ENCODE data around the gene PEX3. TPM values are rescaled to one million over a fixed set of nuclear protein-coding genes. Genes with fewer than 3 reads are reported as not detected.
"Not testable (repeated sequence)": the region's sequence is repeated elsewhere in the genome, so short reads cannot be mapped to it uniquely, and the experiment has no call there.

PEX3 gene
- total RNA-seq, 2 donors from 2014 or later = 8.3 to 50.0 TPM

DNA sequence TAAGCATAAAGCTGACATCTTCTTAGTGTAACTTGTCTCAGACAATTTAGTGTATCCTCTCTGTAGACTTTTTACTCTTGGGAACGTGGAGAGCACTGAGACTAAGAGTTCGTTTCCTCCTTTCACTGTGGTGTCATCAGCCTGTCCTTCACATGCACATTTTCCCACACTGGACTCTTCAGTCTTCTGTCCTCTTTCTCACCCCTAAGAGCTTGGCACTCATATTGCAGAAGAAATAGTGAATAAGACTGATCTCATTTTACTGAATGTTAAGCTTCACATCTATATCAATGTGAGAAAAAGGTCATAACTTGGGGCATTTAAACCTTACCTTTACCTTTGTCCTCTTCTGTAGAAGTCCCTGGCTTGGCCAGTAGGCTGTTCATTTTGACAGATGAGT, 35.4 kb downstream of the PEX3 start:
- Mint-ChIP-seq H3K27ac (no peak overlapping the region), H3K36me3 (no peaks in the 10 kb centered on the region), H3K9me3 (no peaks in the 10 kb centered on the region)
- ATAC-seq (no peak), DNase-seq (ENCODE audit: low spot score in 2 of 2) (no peak)

DNA sequence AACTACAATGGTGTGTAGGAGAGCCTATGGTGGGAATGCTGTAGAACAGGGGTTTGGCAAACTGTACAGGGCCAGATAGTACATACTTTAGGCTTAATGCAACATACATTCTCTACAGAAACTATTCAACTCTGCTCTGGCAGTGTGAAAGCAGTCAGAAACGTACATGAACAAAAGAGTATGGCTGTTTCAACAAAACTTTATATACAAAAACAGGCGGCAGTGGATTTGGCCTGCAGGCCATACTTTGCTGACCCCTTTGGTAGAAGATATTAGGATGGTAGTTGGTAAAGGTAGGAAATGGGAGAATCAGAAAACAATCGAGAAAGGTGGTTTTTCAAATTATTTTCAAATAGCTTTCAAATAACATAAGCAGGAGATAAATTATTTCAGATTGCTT, 36.1 kb downstream of the PEX3 start:
- no peak for ATAC-seq
- no peak for DNase-seq (ENCODE audit: low spot score in 2 of 2)
- Mint-ChIP-seq H3K36me3 (no peaks in the 10 kb centered on the region), H3K9me3 (no peaks in the 10 kb centered on the region), H3K27ac (no peak overlapping the region)

DNA sequence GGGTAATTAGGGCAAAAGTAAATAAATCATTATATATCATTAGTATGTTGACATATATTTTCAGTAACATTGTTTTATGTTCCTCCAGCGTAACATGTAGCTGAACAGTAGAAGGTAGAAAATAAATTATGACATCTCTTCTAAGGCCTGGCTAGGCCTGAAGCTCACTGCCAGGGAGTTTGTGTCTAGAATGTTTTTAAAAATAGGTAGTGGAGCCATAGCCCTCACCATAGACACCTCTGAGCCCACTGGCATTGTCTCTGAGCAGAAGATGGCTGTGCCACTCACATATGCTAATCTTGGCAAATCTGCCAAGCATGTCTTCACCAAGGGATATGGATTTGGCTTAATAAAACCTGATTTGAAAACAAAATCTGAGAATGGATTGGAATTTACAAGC, 39.6 kb downstream of the PEX3 start:
- DNase-seq (ENCODE audit: low spot score in 2 of 2) (no peak), ATAC-seq (no peak)
- Mint-ChIP-seq H3K9me3 (no peaks in the 10 kb centered on the region), H3K27ac (no peak overlapping the region), H3K36me3 (no peaks in the 10 kb centered on the region)

DNA sequence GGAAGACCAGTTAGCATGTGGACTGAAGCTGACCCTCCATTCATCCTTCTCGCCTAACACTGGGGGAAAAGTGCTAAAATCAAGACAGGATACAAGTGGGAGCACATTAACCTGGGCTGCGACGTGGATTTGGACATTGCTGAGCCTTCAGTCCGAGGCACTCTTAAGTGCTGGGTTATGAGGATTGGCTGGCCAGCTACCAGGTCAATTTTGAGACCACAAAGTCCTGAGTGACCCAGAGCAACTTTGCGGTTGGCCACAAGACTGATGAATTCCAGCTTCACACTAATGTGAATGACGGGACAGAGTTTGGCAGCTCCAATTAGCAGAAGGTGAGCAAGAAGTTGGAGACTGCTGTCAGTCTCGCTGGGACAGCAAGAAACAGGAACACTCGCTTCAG, 40.2 kb downstream of the PEX3 start:
- Mint-ChIP-seq H3K36me3 (no peaks in the 10 kb centered on the region), H3K27ac (no peak overlapping the region), H3K9me3 (no peaks in the 10 kb centered on the region)
- ATAC-seq = no peak
- DNase-seq (ENCODE audit: low spot score in 2 of 2) = no peak

DNA sequence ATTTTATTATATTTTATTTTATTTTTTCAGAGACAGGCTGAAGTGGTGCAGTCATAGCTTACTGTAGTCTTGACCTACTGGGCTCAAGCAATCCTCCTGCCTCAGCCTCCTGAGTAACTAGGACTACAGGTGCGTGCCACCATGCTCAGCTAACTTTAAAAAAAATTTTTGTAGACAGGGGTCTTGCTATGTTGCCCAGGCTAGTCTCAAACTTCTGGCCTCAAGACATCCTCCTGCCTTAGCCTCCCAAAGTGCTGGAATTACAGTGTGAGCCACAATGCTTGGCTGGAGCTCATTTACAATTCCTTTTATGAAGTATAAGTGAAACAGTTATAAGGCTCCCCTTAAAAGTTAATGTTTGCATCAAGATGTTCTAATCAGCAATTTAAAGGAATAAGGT, 46.4 kb downstream of the PEX3 start:
- H3K27ac Mint-ChIP-seq = no peak overlapping the region
- no peak for DNase-seq (ENCODE audit: low spot score in 2 of 2)
- H3K36me3 Mint-ChIP-seq = peaks cover 5 to 19% of the 10 kb centered on the region in 2 donors
- ATAC-seq = no peak
- peaks cover 0 to 7% of the 10 kb centered on the region in 2 donors for H3K9me3 Mint-ChIP-seq

DNA sequence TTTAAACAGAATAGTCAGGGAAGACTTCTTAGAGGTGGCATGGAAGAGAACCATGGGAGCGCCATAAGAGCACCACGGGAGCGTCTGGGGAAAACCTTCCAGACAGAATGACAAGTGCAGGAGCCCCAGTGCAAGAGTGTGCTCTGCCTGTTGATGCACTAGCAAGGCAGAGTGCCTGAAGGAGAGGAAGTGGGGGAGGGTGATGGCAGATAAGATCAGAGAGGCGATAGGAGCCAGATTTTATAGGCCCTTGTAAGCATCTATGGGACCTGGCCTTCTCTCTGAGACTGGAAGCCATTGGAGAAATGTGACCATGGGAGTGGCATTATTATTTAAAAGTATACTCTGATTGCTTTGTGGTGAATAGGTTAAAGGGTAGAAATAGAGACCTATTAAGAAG, 47.8 kb downstream of the PEX3 start:
- H3K27ac Mint-ChIP-seq = no peak overlapping the region
- H3K9me3 Mint-ChIP-seq = peaks cover 0 to 7% of the 10 kb centered on the region in 2 donors
- DNase-seq (ENCODE audit: low spot score in 2 of 2) (no peak), ATAC-seq (no peak)
- H3K36me3 Mint-ChIP-seq = peaks cover 5 to 19% of the 10 kb centered on the region in 2 donors

DNA sequence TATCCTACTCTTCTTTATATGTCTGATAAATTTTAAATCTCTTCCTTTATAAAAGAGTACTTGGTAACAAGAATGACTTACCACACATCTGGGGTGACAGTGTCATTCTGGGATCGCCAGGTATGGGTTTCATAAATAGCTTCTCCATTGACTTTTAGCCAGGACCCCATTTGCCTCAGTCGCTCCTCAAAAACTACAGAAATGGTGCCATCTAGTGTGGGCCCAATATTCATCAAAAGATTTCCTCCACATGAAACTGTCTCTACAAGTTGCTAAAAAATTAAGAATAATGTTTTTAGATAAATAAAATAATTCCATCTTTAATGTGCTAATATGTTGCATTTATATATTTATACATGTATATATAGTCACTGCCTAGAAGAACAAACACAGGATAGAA, 51.2 kb downstream of the PEX3 start:
- Mint-ChIP-seq H3K36me3 (peaks cover 5 to 25% of the 10 kb centered on the region in 2 donors), H3K9me3 (peaks cover 0 to 7% of the 10 kb centered on the region in 2 donors), H3K27ac (no peak overlapping the region)
- DNase-seq (ENCODE audit: low spot score in 2 of 2) = no peak
- ATAC-seq = no peak

DNA sequence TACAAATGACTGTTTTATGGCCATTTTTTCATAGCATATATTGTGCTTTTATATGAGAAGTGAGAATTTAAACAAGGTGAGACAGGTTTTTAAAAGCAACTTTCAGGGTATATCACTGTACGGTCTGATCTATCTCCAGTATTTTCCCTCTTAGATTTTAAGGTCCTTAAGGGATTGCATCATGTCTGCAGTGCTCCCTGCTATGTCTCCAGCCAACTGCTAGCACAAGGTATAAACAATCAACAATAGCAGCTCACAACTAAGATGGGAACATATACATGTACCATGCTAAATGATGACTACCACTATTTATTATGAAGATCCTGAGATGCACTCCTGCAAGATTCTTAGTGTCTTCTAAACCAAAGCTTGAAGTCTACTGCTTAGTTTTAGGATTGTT, 53.8 kb downstream of the PEX3 start:
- Mint-ChIP-seq H3K27ac (no peak overlapping the region), H3K9me3 (no peaks in the 10 kb centered on the region), H3K36me3 (peaks cover 4 to 6% of the 10 kb centered on the region in 2 donors)
- no peak for ATAC-seq
- no peak for DNase-seq (ENCODE audit: low spot score in 2 of 2)

DNA sequence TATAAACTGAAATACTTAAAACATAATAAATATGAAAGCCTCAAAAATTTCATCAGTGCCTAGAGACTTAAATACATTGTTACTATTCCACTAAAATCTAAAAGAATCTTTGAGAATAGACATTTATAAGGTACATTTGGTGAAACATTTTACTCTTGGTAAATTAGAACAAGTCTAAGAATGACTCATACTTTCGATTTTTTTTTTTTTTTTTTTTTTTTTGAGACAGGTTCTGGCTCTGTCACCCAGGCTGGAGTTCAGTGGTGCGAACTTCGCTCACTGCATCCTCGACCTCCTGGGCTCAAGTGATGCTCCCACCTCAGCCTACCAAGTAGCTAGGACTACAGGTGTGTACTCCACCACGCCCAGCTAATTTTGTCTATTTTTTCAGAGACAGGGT, 54.5 kb downstream of the PEX3 start:
- H3K36me3 Mint-ChIP-seq = peaks cover 4 to 6% of the 10 kb centered on the region in 2 donors
- ATAC-seq = peak; percentile 33 to 41
- H3K9me3 Mint-ChIP-seq = no peaks in the 10 kb centered on the region
- peak overlapping the region; percentile 15 to 27 for H3K27ac Mint-ChIP-seq
- no peak for DNase-seq (ENCODE audit: low spot score in 2 of 2)

DNA sequence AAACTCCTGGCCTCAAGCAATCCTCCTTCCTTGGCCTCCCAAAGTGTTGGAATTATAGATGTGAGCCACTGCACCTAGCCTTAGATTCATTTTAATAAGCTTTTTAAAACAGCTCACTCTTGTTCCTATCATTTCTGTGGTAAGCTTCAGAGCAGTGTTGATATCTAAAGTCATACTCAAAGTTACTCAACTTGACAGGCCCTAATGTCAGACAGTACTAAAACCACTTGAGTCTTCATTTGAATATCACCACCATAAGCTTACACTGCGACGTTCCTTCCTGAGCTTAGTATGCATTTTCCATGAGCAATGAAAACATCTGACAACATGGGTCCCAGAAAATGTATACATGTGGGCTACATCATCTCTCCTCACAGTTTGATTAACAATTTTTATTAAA, 54.9 kb downstream of the PEX3 start:
- peak overlapping the region; percentile 15 to 27 for H3K27ac Mint-ChIP-seq
- peaks cover 4 to 6% of the 10 kb centered on the region in 2 donors for H3K36me3 Mint-ChIP-seq
- ATAC-seq (peak; percentile 50 to 53), DNase-seq (ENCODE audit: low spot score in 2 of 2) (no peak)
- no peaks in the 10 kb centered on the region for H3K9me3 Mint-ChIP-seq

DNA sequence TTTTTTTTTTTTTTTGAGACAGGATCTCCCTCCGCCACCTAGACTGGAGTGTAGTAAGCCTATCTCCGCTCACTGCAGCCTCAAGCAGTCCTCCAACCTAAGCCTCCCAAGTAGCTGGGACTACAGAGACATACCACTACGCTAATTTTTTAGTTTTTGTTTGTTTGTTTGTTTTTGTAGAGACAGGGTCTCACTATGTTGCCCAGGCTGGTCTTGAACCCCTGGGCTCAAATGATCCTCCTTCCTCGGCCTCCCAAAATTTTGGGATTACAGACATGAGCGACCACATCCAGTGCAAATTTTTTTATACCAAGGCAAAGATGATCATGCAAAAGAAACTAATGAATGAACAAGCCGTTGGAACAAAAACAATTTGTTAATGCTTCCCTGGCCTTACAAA, 55.6 kb downstream of the PEX3 start:
- DNase-seq (ENCODE audit: low spot score in 2 of 2) = no peak
- peaks cover 10% of the 10 kb centered on the region in 2 donors for H3K36me3 Mint-ChIP-seq
- no peak for ATAC-seq
- no peaks in the 10 kb centered on the region for H3K9me3 Mint-ChIP-seq
- H3K27ac Mint-ChIP-seq = peak overlapping the region; percentile 24 to 27

DNA sequence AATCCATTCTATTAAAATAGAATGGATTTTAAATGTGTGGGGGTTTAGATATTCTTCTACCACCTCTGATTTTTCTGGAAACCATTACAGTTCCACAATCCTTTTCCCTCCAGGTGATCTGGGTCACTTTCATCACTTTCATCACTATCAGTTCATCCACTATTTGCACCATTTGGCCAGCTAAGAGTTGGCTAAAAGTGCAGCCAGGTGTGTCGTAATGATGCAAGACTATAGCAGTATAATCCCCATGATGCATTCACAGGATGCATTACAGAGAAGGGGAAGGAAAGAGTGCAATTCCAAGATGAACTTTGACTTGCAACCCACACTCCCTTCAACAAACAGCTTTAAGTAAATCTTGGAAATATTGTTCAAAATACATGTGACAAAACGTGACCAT, 56.0 kb downstream of the PEX3 start:
- Mint-ChIP-seq H3K27ac (peak overlapping the region in 1 of 2 donors; percentile 27), H3K36me3 (peaks cover 13% of the 10 kb centered on the region in 2 donors), H3K9me3 (no peaks in the 10 kb centered on the region)
- ATAC-seq (no peak), DNase-seq (ENCODE audit: low spot score in 2 of 2) (no peak)

DNA sequence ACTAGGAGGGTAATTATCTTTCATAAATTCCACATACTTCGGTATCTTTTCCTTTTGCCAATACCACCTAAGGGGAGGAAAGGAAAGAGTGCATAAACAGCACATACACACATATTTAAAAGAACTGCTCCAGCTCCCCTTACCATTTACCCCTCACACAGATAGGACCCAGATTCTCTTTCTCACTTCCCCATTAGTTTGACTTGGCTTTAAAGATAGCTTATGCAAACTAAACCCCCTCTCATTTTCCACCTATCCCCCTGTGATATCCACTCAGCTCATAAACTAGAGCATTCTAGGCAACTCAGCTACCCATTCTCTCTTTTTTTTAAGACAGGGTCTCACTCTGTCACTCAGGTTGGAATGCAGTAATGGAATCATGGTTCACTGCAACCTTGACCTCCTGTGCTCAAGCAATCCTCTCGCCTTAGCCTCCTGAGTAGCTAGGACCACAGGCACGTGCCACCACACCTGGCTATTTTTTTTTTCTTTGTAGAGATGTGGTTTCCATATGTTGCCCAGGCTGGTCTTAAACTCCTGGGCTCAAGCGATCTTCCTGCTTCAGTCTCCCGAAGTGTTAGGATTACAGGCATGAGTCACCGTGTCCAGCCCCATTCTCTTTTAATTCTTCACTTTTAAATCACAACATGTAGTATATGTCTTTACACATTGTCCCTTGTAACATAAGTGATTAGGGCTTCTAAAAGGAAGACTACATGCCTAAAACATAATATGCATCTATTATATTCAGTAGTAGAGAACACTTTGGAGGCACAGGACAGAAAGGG, 56.9 kb downstream of the PEX3 start:
- no peaks in the 10 kb centered on the region for H3K9me3 Mint-ChIP-seq
- no peak for ATAC-seq
- no peak for DNase-seq (ENCODE audit: low spot score in 2 of 2)
- H3K36me3 Mint-ChIP-seq = peaks cover 13 to 18% of the 10 kb centered on the region in 2 donors
- H3K27ac Mint-ChIP-seq = no peak overlapping the region

DNA sequence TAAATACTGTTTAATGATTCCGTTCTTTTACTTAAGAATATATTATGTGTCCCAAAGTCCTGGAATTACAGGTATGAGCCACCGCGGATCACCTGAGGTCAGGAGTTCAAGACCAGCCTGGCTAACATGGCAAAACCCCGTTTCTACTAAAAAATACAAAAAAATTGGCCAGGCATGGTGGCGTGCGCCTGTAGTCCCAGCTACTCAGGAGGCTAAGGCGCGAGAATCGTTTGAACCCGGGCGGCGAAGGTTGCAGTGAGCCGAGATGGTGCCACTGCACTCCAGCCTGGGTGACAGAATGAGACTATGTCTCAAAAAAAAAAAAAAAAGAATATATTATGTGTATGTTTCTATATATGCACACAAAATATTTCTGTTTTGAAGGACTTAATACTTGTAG, 59.7 kb downstream of the PEX3 start:
- DNase-seq (ENCODE audit: low spot score in 2 of 2); H3K9me3 Mint-ChIP-seq; ATAC-seq: not testable (repeated sequence)
- Mint-ChIP-seq H3K36me3 (peaks cover 13 to 25% of the 10 kb centered on the region in 2 donors), H3K27ac (peak overlapping the region; percentile 53 to 98)

DNA sequence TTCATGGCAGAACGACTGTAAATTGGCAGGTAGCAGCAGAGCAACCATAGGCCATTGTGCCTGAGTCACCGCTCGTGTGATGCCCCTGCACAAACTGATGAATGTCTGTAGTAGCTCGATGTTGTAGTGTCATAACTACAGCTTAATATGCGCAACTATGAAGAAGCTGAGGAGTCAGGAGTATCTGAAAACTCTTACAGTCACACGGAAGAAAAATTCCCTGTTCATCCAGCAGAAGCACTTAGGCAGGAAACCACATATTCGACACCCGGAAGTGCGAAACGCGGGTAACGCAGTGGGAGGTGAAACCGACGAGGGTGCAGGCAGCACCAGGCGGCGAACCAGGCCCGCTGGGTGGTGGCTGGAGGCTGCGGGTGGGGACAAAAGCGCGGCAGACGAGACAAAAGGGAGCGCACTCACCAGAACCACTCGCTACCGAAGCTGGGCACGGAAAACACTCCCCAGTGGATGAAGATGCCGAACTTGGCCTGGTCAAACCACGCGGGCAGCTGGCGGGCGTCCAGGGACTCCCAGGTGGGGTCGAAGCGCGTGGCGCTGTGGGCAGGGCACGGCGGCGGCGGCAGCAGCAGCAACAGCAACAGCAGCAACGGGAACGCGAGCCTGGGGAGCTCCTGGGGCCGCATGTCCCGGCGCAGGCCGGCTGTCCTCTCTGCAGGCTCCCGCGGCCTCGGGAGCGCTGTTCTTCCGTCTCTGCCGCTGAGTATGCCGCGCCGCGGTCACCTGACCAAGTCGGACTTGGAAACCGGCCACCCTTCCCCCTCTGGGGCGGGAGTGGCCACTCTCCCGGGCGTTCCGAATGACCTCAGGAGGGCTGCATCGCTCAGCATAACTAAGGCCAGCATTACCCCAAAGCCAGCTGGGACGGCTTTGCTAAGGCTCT, 60.6 kb downstream of the PEX3 start, which contains the start of gene FUCA2:
Gene FUCA2, minus strand, starts transcription at position 730 of the 901 bp plus-strand sequence. Its CDS starts 86 bp downstream, at position 644.
- H3K36me3 Mint-ChIP-seq = peaks cover 7 to 25% of the 10 kb centered on the region in 2 donors
- peak; percentile 77 to 84 for ATAC-seq
- H3K27ac Mint-ChIP-seq = peak within 1 kb of the TSS; percentile 95 to 98
- H3K9me3 Mint-ChIP-seq = no peaks in the 10 kb centered on the region
- peak; percentile 57 to 76 for DNase-seq (ENCODE audit: low spot score in 2 of 2)

DNA sequence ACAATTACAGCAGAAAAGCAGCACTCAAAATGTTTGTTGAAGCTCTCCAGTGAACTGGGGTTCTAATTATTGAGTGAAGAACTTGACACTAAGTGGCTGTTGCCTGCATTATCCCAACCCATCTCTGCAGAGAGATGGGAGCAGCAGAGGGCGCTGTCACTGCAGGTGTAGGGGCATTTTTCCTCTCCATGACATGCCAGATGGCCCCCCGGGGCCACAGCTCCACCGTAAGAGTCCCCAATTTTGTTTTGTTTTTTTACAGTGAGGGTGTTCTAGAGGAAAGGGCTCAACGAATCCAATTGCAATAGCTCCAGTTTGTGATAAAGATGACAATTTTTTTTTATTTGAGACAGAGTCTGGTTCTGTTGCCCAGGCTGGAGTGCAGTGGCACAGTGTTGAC, 62.8 kb downstream of the PEX3 start:
- DNase-seq (ENCODE audit: low spot score in 2 of 2) (peak in 1 of 2 donors; percentile 46), ATAC-seq (no peak)
- Mint-ChIP-seq H3K27ac (no peak overlapping the region), H3K36me3 (peaks cover 6 to 21% of the 10 kb centered on the region in 2 donors), H3K9me3 (no peaks in the 10 kb centered on the region)

DNA sequence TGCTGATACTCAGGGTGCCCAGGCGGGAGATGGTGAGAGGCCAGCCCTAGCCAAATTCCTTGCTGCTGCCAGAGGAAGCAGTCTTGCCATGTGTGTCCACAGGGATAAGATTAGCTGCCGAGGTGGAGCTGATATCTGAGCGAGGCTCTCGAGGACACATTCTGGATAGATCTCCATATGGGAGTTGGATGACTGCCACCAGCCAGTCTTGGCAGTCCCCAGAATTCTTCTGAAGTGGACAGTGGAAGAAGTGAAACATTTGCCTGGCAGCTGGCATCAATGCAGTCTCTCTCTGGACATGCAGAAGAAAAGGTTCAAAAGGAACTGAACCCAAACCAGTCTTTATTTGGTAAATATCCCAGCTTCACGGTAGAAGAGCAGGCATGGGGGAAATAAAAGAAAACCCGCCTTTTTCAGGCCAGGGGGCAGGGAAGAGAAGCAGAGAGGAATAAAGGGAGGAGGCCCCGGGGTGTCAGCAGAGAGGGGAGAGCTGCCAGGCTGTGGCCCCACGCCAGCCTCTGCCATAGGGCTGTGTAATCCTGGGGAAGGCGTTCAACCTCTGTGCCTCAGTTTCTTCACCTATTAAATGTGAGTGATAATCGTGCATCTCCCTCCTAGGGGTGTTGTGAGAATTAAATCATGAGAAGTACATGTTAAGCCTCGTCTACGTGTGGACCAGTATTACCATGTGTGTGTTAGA, 64.6 kb downstream of the PEX3 start:
- no peak for ATAC-seq
- H3K36me3 Mint-ChIP-seq = peaks cover 6 to 21% of the 10 kb centered on the region in 2 donors
- H3K9me3 Mint-ChIP-seq = no peaks in the 10 kb centered on the region
- H3K27ac Mint-ChIP-seq = no peak overlapping the region
- no peak for DNase-seq (ENCODE audit: low spot score in 2 of 2)
